SK-N-SH treated with all-trans-retinoic acid at 6 μM for 48 hours (cell line): ENCODE data around the gene EEFSEC.

Experiments used
- CSDC2 ChIP-seq: fragments of 250-450 bp; sonication (Bioruptor Pico); IDR thresholded peaks from 2 replicates; pipeline ENCODE4 v1.5.0; 2020; ENCODE audit warnings: mild to moderate bottlenecking, moderate library complexity
- ESRRG ChIP-seq: fragments of 250-450 bp; sonication (Bioruptor Pico); IDR thresholded peaks from 2 replicates; pipeline ENCODE4 v1.6.1; 2021; ENCODE audit warnings: mild to moderate bottlenecking
- PPARA ChIP-seq: fragments of 250-450 bp; sonication (Bioruptor Pico); IDR thresholded peaks from 2 replicates; pipeline ENCODE4 v1.5.0; 2020; ENCODE audit warnings: mild to moderate bottlenecking, borderline replicate concordance
- TOX ChIP-seq: fragments of 250-450 bp; sonication (Bioruptor Pico); IDR thresholded peaks from 2 replicates; pipeline ENCODE4 v1.8.0; 2021; ENCODE audit warnings: mild to moderate bottlenecking, moderate library complexity, borderline replicate concordance
- ZFP30 ChIP-seq: fragments of 450-650 bp; formaldehyde crosslinking; IDR thresholded peaks from 2 replicates; pipeline ENCODE4 v1.5.0; 2022; ENCODE audit warnings: mild to moderate bottlenecking, moderate library complexity
- ZNF565 ChIP-seq: fragments of 450-650 bp; formaldehyde crosslinking; conservative IDR thresholded peaks from 2 replicates; pipeline ENCODE4 v1.5.0; 2020; ENCODE audit warnings: low read depth, mild to moderate bottlenecking, moderate library complexity
- TF ChIP-seq, protein P1 (sequence below): fragments of 250-450 bp; sonication (Bioruptor Pico); IDR thresholded peaks from 2 replicates; pipeline ENCODE4 v1.5.1; 2021; ENCODE audit warnings: mild to moderate bottlenecking, moderate library complexity
- TF ChIP-seq, protein P2 (sequence below): fragments of 250-450 bp; sonication (Bioruptor Pico); IDR thresholded peaks from 2 replicates; pipeline ENCODE4 v1.8.0; 2021; ENCODE audit warnings: low read depth, mild to moderate bottlenecking, moderate library complexity, borderline replicate concordance

DNA sequence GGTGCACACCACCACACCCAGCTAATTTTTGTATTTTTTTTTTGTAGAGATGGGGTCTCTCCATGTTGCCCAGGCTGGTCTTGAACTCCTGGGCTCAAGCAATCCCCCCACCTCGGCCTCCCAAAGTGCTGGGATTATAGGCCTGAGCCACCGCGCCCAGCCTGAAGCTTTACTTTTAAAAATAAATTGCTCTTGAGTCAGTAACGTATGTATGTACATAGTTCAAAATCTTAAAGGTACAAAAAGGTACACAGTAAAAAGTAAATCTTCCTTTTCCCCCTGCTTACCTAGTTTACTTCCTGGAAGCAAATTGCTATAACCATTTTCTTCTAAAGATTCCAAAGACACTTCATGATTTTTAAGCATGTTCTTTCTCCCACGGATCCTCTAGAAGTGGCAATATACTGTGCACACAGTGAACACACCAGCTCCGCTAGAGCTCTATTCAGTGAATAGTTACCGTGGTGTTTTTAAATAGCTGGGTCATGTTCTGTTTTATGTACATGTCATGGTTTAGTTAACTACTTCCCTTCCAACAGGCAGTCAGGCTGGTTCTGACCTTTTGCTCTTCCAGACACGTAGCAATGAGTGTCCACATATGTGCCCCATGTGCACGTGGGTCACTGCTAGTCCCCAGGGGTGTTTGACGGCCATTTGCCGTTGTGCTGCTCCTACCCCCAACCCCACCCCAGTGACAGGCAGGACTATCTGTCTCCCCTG, 82.1 kb downstream of the EEFSEC start:
- no peak for TF ChIP-seq ZNF565 (CRISPR knock-in tag)
- TF ChIP-seq, protein P1, sequence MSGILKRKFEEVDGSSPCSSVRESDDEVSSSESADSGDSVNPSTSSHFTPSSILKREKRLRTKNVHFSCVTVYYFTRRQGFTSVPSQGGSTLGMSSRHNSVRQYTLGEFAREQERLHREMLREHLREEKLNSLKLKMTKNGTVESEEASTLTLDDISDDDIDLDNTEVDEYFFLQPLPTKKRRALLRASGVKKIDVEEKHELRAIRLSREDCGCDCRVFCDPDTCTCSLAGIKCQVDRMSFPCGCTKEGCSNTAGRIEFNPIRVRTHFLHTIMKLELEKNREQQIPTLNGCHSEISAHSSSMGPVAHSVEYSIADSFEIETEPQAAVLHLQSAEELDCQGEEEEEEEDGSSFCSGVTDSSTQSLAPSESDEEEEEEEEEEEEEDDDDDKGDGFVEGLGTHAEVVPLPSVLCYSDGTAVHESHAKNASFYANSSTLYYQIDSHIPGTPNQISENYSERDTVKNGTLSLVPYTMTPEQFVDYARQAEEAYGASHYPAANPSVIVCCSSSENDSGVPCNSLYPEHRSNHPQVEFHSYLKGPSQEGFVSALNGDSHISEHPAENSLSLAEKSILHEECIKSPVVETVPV (CRISPR knock-in tag) = no peak
- TF ChIP-seq CSDC2 (CRISPR knock-in tag) = no peak
- no peak for TF ChIP-seq ZFP30
- TF ChIP-seq ESRRG (CRISPR knock-in tag) = no peak
- TF ChIP-seq, protein P2, sequence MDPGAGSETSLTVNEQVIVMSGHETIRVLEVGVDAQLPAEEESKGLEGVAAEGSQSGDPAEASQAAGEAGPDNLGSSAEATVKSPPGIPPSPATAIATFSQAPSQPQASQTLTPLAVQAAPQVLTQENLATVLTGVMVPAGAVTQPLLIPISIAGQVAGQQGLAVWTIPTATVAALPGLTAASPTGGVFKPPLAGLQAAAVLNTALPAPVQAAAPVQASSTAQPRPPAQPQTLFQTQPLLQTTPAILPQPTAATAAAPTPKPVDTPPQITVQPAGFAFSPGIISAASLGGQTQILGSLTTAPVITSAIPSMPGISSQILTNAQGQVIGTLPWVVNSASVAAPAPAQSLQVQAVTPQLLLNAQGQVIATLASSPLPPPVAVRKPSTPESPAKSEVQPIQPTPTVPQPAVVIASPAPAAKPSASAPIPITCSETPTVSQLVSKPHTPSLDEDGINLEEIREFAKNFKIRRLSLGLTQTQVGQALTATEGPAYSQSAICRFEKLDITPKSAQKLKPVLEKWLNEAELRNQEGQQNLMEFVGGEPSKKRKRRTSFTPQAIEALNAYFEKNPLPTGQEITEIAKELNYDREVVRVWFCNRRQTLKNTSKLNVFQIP (CRISPR knock-in tag) = no peak
- no peak for TF ChIP-seq TOX (CRISPR knock-in tag)
- TF ChIP-seq PPARA (CRISPR knock-in tag) = no peak
